ENCODE results near the gene FBL. TPM values are rescaled to one million over a fixed set of nuclear protein-coding genes. Genes with fewer than 3 reads are reported as not detected.
"Not testable (repeated sequence)": the region's sequence is repeated elsewhere in the genome, so short reads cannot be mapped to it uniquely, and the experiment has no call there.

The FBL gene
- total RNA-seq, 1 experiment from 2014 or later = 186 TPM

DNA sequence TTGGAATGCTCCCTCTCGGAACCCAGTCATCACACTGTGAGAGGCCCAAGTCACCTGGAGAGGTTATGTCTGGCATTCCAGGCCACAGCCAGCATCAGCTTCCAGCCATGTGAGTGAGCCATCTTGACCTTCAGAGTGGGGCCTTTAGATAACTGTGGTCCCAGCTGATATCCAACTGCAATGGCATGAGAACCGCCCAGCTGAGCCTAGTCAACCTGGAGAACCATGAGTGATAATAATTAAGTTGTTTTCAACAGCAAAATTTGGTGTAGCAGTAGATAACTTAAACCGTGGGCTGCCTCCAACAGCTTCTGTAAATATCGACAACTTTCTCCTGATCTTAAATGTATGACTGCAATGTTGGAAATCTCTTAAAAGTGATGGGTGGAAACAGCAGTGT, 36.8 kb downstream of the FBL start:
- H3K4me1 ChIP-seq (ENCODE audit: insufficient read depth, low read length) = no peaks in the 10 kb centered on the region
- ATAC-seq (no peak), DNase-seq (no peak)
- no peak overlapping the region for H2AFZ ChIP-seq (ENCODE audit: low read length)
- no peaks in the 10 kb centered on the region for H3F3A ChIP-seq (ENCODE audit: low read length, unreplicated experiment)
- no peaks in the 10 kb centered on the region for H3K9me3 ChIP-seq (ENCODE audit: low read length)
- intact Hi-C loops (cut with micrococcal nuclease) = no loop called here
- no peak overlapping the region for H3K4me3 ChIP-seq (ENCODE audit: low read length)
- H3K9me2 ChIP-seq (replicated peaks; ENCODE audit: low read length) = no peaks in the 10 kb centered on the region
- no peak overlapping the region for H3K4me2 ChIP-seq (ENCODE audit: low read length)
- no peaks in the 10 kb centered on the region for H4K20me1 ChIP-seq (ENCODE audit: low read length)
- H3K27me3 ChIP-seq (ENCODE audit: low read length) = no peaks in the 10 kb centered on the region
- no peak overlapping the region for H3K9ac ChIP-seq (ENCODE audit: low read length)
- POLR2A ChIA-PET (ENCODE audit: unreplicated experiment) = no interaction called here
- no TSS peak for BruUV-seq (replicated peaks)
- TF ChIP-seq EZH2 (IDR thresholded peaks at IDR 0.05; ENCODE audit: low read length, unreplicated experiment) = no peak
- TF ChIP-seq EZH2phosphoT487 (IDR thresholded peaks at IDR 0.05; ENCODE audit: borderline replicate concordance, low read length) = no peak
- no peak for TF ChIP-seq CTCF (conservative IDR thresholded peaks at IDR 0.05; ENCODE audit: low read depth, low read length)
- no peaks in the 10 kb centered on the region for H3K36me3 ChIP-seq (ENCODE audit: low read depth, low read length)
- H3K79me2 ChIP-seq (ENCODE audit: low read length) = no peaks in the 10 kb centered on the region
- H3K27ac ChIP-seq (ENCODE audit: low read length) = no peak overlapping the region
- CTCF ChIA-PET = no interaction called here

- CTCF ChIA-PET = not testable (repeated sequence)
Observed at GRCh38 chr19:39808688-39809087, 37.5 kb downstream of the FBL start.

DNA sequence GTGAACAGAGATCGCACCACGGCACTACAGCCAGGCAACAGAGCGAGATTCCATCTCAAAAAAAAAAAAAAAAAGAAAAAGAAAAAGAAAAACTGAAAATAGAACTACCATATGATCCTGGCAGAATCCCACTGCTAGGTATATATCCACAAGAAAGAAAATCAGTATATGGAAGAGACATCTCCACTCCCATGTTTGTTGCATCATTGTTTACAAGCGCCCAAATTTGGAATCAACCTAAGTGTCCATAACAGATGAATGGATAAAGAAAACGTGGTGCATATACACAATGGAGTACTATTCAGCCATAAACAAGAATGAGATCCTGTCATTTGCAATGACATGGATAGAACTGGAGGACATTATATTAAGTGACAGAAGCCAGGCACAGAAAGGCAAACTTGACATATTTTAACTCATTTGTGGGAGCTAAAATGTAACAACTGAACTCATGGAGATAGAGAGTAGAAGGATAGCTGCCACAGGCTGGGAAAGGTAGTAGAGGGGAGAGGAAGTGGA, 38.3 kb downstream of the FBL start:
- no TSS peak for BruUV-seq (replicated peaks)
- Histone ChIP-seq H4K20me1 (ENCODE audit: low read length) (no peaks in the 10 kb centered on the region), H3K79me2 (ENCODE audit: low read length) (no peaks in the 10 kb centered on the region), H3F3A (ENCODE audit: low read length, unreplicated experiment) (no peaks in the 10 kb centered on the region), H3K9me3 (ENCODE audit: low read length) (no peaks in the 10 kb centered on the region), H3K9ac (ENCODE audit: low read length) (no peak overlapping the region), H3K27ac (ENCODE audit: low read length) (no peak overlapping the region), H3K4me2 (ENCODE audit: low read length) (no peak overlapping the region), H3K4me1 (ENCODE audit: insufficient read depth, low read length) (no peaks in the 10 kb centered on the region), H3K9me2 (replicated peaks; ENCODE audit: low read length) (no peaks in the 10 kb centered on the region), H3K27me3 (ENCODE audit: low read length) (no peaks in the 10 kb centered on the region), H3K36me3 (ENCODE audit: low read depth, low read length) (no peaks in the 10 kb centered on the region), H3K4me3 (ENCODE audit: low read length) (no peak overlapping the region), H2AFZ (ENCODE audit: low read length) (no peak overlapping the region)
- intact Hi-C loops (cut with micrococcal nuclease) = no loop called here
- ATAC-seq (no peak), DNase-seq (no peak)
- no peak for TF ChIP-seq EZH2 (IDR thresholded peaks at IDR 0.05; ENCODE audit: low read length, unreplicated experiment)
- no peak for TF ChIP-seq CTCF (conservative IDR thresholded peaks at IDR 0.05; ENCODE audit: low read depth, low read length)
- no peak for TF ChIP-seq EZH2phosphoT487 (IDR thresholded peaks at IDR 0.05; ENCODE audit: borderline replicate concordance, low read length)
- CTCF ChIA-PET = no interaction called here
- POLR2A ChIA-PET (ENCODE audit: unreplicated experiment) = no interaction called here

More at GRCh38 chr19:39808688-39809087, 37.5 kb downstream of the FBL start:
- DNase-seq; H3K4me2 ChIP-seq (ENCODE audit: low read length); BruUV-seq (replicated peaks); ATAC-seq; H3K4me1 ChIP-seq (ENCODE audit: insufficient read depth, low read length); H3K36me3 ChIP-seq (ENCODE audit: low read depth, low read length); H3F3A ChIP-seq (ENCODE audit: low read length, unreplicated experiment); H3K27ac ChIP-seq (ENCODE audit: low read length); H4K20me1 ChIP-seq (ENCODE audit: low read length); H3K9me3 ChIP-seq (ENCODE audit: low read length); H3K4me3 ChIP-seq (ENCODE audit: low read length); H3K9me2 ChIP-seq (replicated peaks; ENCODE audit: low read length); H3K9ac ChIP-seq (ENCODE audit: low read length); POLR2A ChIA-PET (ENCODE audit: unreplicated experiment); H3K27me3 ChIP-seq (ENCODE audit: low read length); H3K79me2 ChIP-seq (ENCODE audit: low read length); intact Hi-C loops (cut with micrococcal nuclease); H2AFZ ChIP-seq (ENCODE audit: low read length): not testable (repeated sequence)

Measured in PC-3 (cell line).